LNCAP (cell line): ENCODE measurements around the gene SH3BP4.

ENCODE experiments used
- CTCF ChIP-seq: fragments of 450-650 bp; IDR thresholded peaks from 2 replicates; pipeline ENCODE4 v1.5.1; 2017; ENCODE audit warnings: mild to moderate bottlenecking

SH3BP4 gene

GRCh38 chr2:235030936-235031335 lies 79.1 kb downstream of the SH3BP4 start:
- no peak for TF ChIP-seq CTCF

- TF ChIP-seq CTCF, result no peak
Measured at GRCh38 chr2:235031686-235032373, 80.0 kb downstream of the SH3BP4 start.

GRCh38 chr2:235032466-235032865 lies 80.6 kb downstream of the SH3BP4 start:
- no peak for TF ChIP-seq CTCF

GRCh38 chr2:235032949-235033348 lies 81.1 kb downstream of the SH3BP4 start:
- TF ChIP-seq CTCF, result no peak

- TF ChIP-seq CTCF, result no peak
Measured at GRCh38 chr2:235034265-235035118, 82.7 kb downstream of the SH3BP4 start.

GRCh38 chr2:235037604-235038166 lies 85.9 kb downstream of the SH3BP4 start:
- no peak for TF ChIP-seq CTCF

GRCh38 chr2:235041221-235041917 lies 89.6 kb downstream of the SH3BP4 start:
- TF ChIP-seq CTCF, result no peak
